HG02798 (cell line): ENCODE measurements around the gene TM7SF2.
"Not testable (repeated sequence)": the region's sequence is repeated elsewhere in the genome, so short reads cannot be mapped to it uniquely, and the experiment has no call there.

Source experiments
- ATAC-seq: cut with Tn5 transposase; IDR thresholded peaks from one replicate; pipeline ENCODE4 v1.9.1; 2021; ENCODE audit warnings: mild to moderate bottlenecking; ENCODE audit not compliant: unreplicated experiment, poor library complexity

TM7SF2 gene

GRCh38 chr11:65150131-65150508 is 38.4 kb downstream of the TM7SF2 start:
- not testable (repeated sequence) for ATAC-seq

- ATAC-seq = no peak
These were observed 39.0 kb downstream of the TM7SF2 start for GRCh38 chr11:65150509-65151299.

GRCh38 chr11:65151331-65151899 is 39.7 kb downstream of the TM7SF2 start:
- ATAC-seq = no peak

GRCh38 chr11:65152122-65152521 is 40.5 kb downstream of the TM7SF2 start:
- ATAC-seq = no peak

GRCh38 chr11:65156256-65156655 is 44.6 kb downstream of the TM7SF2 start:
- ATAC-seq = no peak

GRCh38 chr11:65156926-65157325 is 45.3 kb downstream of the TM7SF2 start:
- no peak for ATAC-seq

- ATAC-seq = no peak
These were observed 45.7 kb downstream of the TM7SF2 start for GRCh38 chr11:65157336-65157735.

- ATAC-seq = peak; percentile 62
These were observed 47.3 kb downstream of the TM7SF2 start for GRCh38 chr11:65159012-65159411.

GRCh38 chr11:65160643-65161042 is 49.0 kb downstream of the TM7SF2 start:
- no peak for ATAC-seq

GRCh38 chr11:65163684-65164083 is 52.0 kb downstream of the TM7SF2 start:
- no peak for ATAC-seq
